K562 (cell line): ENCODE results near the gene ZC3HAV1L.

Source experiments
- DPF2 ChIP-seq: fragments of 450-650 bp; IDR thresholded peaks from 2 replicates; pipeline ENCODE4 v1.6.1; 2016
- JUN ChIP-seq, 2 experiments: sonication (generic) in 1 of 2; formaldehyde crosslinking in 1 of 2; IDR thresholded peaks; 2 replicates each; pipeline versions ENCODE4 v1.6.1 to v1.8.0; 2012 to 2022; ENCODE audit warnings: borderline replicate concordance in 2 of 2, mild to moderate bottlenecking in 2 of 2, improper control_type of control experiment in 1 of 2, low read depth in 1 of 2, low read length in 1 of 2, missing genetic modification reagents in 1 of 2
- MAX ChIP-seq: sonication (generic); formaldehyde crosslinking; IDR thresholded peaks from 2 replicates; pipeline ENCODE4 v1.9.0; 2022; ENCODE audit warnings: mild to moderate bottlenecking, missing genetic modification reagents
- MTA1 ChIP-seq: fragments of 450-650 bp; IDR thresholded peaks from 2 replicates; pipeline ENCODE4 v1.6.1; 2017; ENCODE audit warnings: borderline replicate concordance
- POLR2A ChIP-seq: fragments of 450-650 bp; conservative IDR thresholded peaks from 2 replicates; pipeline ENCODE4 v1.6.1; 2016
- RCOR1 ChIP-seq, 2 experiments: IDR thresholded peaks; 2 replicates each; pipeline ENCODE4 v1.6.1; 2012; ENCODE audit warnings: low read depth in 2 of 2, low read length in 2 of 2, borderline replicate concordance in 1 of 2, improper control_type of control experiment in 1 of 2
- SIN3A ChIP-seq, 2 experiments: fragments of 150-350 bp in 1 of 2; IDR thresholded peaks; 2 replicates each; pipeline ENCODE4 v1.6.1; 2011 to 2016; ENCODE audit warnings: borderline replicate concordance in 2 of 2, low read depth in 2 of 2, low read length in 2 of 2, mild to moderate bottlenecking in 2 of 2, moderate library complexity in 2 of 2; ENCODE audit not compliant: control insufficient read depth in 1 of 2
- SNAPC5 ChIP-seq: fragments of 250-450 bp; sonication (Bioruptor Pico); IDR thresholded peaks from 2 replicates; pipeline ENCODE4 v1.8.0; 2021; ENCODE audit warnings: moderate library complexity, mild to moderate bottlenecking, inconsistent platforms
- STAT6 ChIP-seq: sonication (generic); formaldehyde crosslinking; IDR thresholded peaks from 2 replicates; pipeline ENCODE4 v1.8.1; 2023; ENCODE audit warnings: mild to moderate bottlenecking, missing genetic modification reagents
- USF2 ChIP-seq: sonication (generic); formaldehyde crosslinking; IDR thresholded peaks from 2 replicates; pipeline ENCODE4 v1.5.0; 2020; ENCODE audit warnings: missing genetic modification reagents
- ZFPM2 ChIP-seq: fragments of 250-450 bp; sonication (Bioruptor Pico); IDR thresholded peaks from 2 replicates; pipeline ENCODE4 v1.5.1; 2022; ENCODE audit warnings: mild to moderate bottlenecking

GRCh38 chr7:139038691-139039090 is 2.8 kb upstream of the ZC3HAV1L start:
- no peak for TF ChIP-seq ZFPM2 (CRISPR knock-in tag)
- TF ChIP-seq POLR2A, result no peak
- TF ChIP-seq MTA1, result no peak
- no peak for TF ChIP-seq MAX
- peak in 1 of 2 experiments; percentile 48; a peak in 1 of 4 replicates for TF ChIP-seq RCOR1 (IDR thresholded peaks at IDR 0.05; ENCODE audit: borderline replicate concordance in 1 of 2, low read depth in 2 of 2, low read length in 2 of 2)
- TF ChIP-seq STAT6 (CRISPR knock-in tag), result no peak
- no peak for TF ChIP-seq SIN3A (IDR thresholded peaks at IDR 0.05; ENCODE audit: borderline replicate concordance in 2 of 2, control insufficient read depth in 1 of 2, low read depth in 2 of 2, low read length in 2 of 2)
- TF ChIP-seq USF2 (CRISPR knock-in tag), result no peak
- no peak for TF ChIP-seq SNAPC5 (CRISPR knock-in tag)
- no peak for TF ChIP-seq JUN (IDR thresholded peaks at IDR 0.05; ENCODE audit: borderline replicate concordance, low read depth, low read length)
- TF ChIP-seq JUN (CRISPR knock-in tag; IDR thresholded peaks at IDR 0.05; ENCODE audit: borderline replicate concordance), result no peak
- TF ChIP-seq DPF2, result peak; percentile 60
